Measurements from ENCODE around the gene MRPS27.
A peak's percentile ranks its signal among the peaks of the same experiment; 100 is the strongest.

Gene MRPS27

DNA sequence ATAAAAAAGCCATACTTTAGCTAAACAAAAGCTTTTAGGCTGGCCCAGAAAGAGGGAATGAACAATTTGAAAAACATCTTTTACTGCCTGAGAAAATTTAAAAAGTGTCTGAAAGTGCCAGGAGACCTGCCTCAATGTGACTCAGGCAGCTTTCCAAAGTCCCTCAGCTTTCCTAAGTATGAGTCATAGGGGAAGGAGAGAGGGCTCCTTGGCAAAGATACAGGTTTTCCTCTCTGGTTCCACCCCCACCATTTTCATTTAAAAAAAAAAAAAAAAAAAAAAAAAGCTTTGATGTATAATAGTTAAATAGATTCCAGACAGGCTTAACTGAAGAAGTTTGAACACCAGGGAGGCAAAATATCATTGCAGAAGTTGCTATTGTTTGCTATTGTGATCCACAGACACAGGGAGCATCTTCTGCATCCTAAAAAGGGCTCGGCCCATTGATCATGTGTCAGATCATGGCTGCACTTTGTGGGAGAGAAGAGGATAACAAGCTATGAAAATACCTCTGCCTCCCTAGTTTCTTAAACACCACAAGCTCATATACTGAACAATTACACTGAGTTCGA, 71.5 kb downstream of the MRPS27 start:
- Histone ChIP-seq H3K36me3 (ENCODE audit: low read depth) (peaks cover 10% of the 10 kb centered on the region; the same call in 1 of the 2 replicates), H3K4me3 (ENCODE audit: severe bottlenecking) (no peak overlapping the region), H3K9me3 (ENCODE audit: severe bottlenecking) (no peaks in the 10 kb centered on the region), H3K27me3 (ENCODE audit: insufficient read depth, poor library complexity, severe bottlenecking) (no peaks in the 10 kb centered on the region), H3K4me1 (ENCODE audit: insufficient read depth, poor library complexity, severe bottlenecking) (peaks cover 30% of the 10 kb centered on the region), H3K27ac (ENCODE audit: poor library complexity, severe bottlenecking) (peak overlapping the region; percentile 64)
- TF ChIP-seq, protein P1, sequence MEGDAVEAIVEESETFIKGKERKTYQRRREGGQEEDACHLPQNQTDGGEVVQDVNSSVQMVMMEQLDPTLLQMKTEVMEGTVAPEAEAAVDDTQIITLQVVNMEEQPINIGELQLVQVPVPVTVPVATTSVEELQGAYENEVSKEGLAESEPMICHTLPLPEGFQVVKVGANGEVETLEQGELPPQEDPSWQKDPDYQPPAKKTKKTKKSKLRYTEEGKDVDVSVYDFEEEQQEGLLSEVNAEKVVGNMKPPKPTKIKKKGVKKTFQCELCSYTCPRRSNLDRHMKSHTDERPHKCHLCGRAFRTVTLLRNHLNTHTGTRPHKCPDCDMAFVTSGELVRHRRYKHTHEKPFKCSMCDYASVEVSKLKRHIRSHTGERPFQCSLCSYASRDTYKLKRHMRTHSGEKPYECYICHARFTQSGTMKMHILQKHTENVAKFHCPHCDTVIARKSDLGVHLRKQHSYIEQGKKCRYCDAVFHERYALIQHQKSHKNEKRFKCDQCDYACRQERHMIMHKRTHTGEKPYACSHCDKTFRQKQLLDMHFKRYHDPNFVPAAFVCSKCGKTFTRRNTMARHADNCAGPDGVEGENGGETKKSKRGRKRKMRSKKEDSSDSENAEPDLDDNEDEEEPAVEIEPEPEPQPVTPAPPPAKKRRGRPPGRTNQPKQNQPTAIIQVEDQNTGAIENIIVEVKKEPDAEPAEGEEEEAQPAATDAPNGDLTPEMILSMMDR (IDR thresholded peaks at IDR 0.05; ENCODE audit: poor library complexity, severe bottlenecking): no peak
- ATAC-seq (ENCODE audit: low read depth) (peak; percentile 50), DNase-seq (ENCODE audit: low spot score) (no peak)

DNA sequence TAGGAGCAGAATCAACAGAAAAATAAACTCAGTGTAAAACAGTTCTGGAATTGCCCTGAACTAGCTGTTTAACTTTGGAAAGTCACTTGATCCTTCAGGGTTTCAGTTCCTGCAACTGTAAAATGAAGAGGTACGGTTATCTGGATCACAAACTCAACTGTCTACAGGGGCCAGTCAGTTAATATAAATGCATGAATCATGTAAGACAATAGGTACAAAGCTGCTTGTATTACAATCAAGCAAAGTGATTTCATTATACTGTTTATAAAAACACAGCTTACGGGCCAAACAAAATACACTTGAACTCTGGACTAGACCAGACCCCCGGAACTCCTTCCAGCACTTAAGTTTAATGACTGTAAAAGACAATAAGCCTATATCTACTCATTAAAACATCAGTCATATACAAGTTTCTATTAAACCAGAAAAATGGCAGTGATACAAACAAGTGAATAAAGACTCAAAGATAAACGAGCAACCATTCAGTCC, 73.0 kb downstream of the MRPS27 start:
- no peak for DNase-seq (ENCODE audit: low spot score)
- Histone ChIP-seq H3K27ac (ENCODE audit: poor library complexity, severe bottlenecking) (peak overlapping the region; percentile 64), H3K27me3 (ENCODE audit: insufficient read depth, poor library complexity, severe bottlenecking) (no peaks in the 10 kb centered on the region), H3K36me3 (ENCODE audit: low read depth) (0 out of 2 replicates have a peak, but pooled peaks cover 5% of the 10 kb centered on the region), H3K4me1 (ENCODE audit: insufficient read depth, poor library complexity, severe bottlenecking) (peaks cover 23% of the 10 kb centered on the region), H3K4me3 (ENCODE audit: severe bottlenecking) (no peak overlapping the region), H3K9me3 (ENCODE audit: severe bottlenecking) (no peaks in the 10 kb centered on the region)
- TF ChIP-seq, protein P1 (IDR thresholded peaks at IDR 0.05; ENCODE audit: poor library complexity, severe bottlenecking): no peak
- ATAC-seq (ENCODE audit: low read depth): peak; percentile 61

GRCh38 chr5:72245951-72246532, 74.0 kb downstream of the MRPS27 start:
- Histone ChIP-seq H3K9me3 (ENCODE audit: severe bottlenecking) (no peaks in the 10 kb centered on the region), H3K36me3 (ENCODE audit: low read depth) (peaks cover 9% of the 10 kb centered on the region; the same call in 1 of the 2 replicates), H3K27ac (ENCODE audit: poor library complexity, severe bottlenecking) (no peak overlapping the region), H3K27me3 (ENCODE audit: insufficient read depth, poor library complexity, severe bottlenecking) (no peaks in the 10 kb centered on the region), H3K4me1 (ENCODE audit: insufficient read depth, poor library complexity, severe bottlenecking) (peaks cover 23% of the 10 kb centered on the region), H3K4me3 (ENCODE audit: severe bottlenecking) (no peak overlapping the region)
- ATAC-seq (ENCODE audit: low read depth): no peak
- DNase-seq (ENCODE audit: low spot score): no peak
- TF ChIP-seq, protein P1 (IDR thresholded peaks at IDR 0.05; ENCODE audit: poor library complexity, severe bottlenecking): no peak

GRCh38 chr5:72245546-72245945, 74.5 kb downstream of the MRPS27 start:
- no peak for DNase-seq (ENCODE audit: low spot score)

More at GRCh38 chr5:72245546-72245945, 74.5 kb downstream of the MRPS27 start:
- H3K36me3 ChIP-seq (ENCODE audit: low read depth): peaks cover 9% of the 10 kb centered on the region; the same call in 1 of the 2 replicates
- H3K9me3 ChIP-seq (ENCODE audit: severe bottlenecking): no peaks in the 10 kb centered on the region
- H3K4me3 ChIP-seq (ENCODE audit: severe bottlenecking): no peak overlapping the region
- no peak overlapping the region for H3K27ac ChIP-seq (ENCODE audit: poor library complexity, severe bottlenecking)
- ATAC-seq (ENCODE audit: low read depth): no peak
- no peaks in the 10 kb centered on the region for H3K27me3 ChIP-seq (ENCODE audit: insufficient read depth, poor library complexity, severe bottlenecking)
- TF ChIP-seq, protein P1 (IDR thresholded peaks at IDR 0.05; ENCODE audit: poor library complexity, severe bottlenecking): no peak
- H3K4me1 ChIP-seq (ENCODE audit: insufficient read depth, poor library complexity, severe bottlenecking): peaks cover 23% of the 10 kb centered on the region
